Measurements from ENCODE around the gene OPN1SW. TPM values are rescaled to one million over a fixed set of nuclear protein-coding genes. Genes with fewer than 3 reads are reported as not detected.

OPN1SW gene, protein sequence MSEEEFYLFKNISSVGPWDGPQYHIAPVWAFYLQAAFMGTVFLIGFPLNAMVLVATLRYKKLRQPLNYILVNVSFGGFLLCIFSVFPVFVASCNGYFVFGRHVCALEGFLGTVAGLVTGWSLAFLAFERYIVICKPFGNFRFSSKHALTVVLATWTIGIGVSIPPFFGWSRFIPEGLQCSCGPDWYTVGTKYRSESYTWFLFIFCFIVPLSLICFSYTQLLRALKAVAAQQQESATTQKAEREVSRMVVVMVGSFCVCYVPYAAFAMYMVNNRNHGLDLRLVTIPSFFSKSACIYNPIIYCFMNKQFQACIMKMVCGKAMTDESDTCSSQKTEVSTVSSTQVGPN
- not detected in 2 replicates for total RNA-seq (2014; rRNA removed; shearing (Covaris generic))
- polyA plus RNA-seq (2015; cell fraction: cytosol; rRNA removed) = not detected in 2 replicates
- not detected in 2 replicates for polyA plus RNA-seq (2015; cell fraction: nucleus; rRNA removed)

DNA sequence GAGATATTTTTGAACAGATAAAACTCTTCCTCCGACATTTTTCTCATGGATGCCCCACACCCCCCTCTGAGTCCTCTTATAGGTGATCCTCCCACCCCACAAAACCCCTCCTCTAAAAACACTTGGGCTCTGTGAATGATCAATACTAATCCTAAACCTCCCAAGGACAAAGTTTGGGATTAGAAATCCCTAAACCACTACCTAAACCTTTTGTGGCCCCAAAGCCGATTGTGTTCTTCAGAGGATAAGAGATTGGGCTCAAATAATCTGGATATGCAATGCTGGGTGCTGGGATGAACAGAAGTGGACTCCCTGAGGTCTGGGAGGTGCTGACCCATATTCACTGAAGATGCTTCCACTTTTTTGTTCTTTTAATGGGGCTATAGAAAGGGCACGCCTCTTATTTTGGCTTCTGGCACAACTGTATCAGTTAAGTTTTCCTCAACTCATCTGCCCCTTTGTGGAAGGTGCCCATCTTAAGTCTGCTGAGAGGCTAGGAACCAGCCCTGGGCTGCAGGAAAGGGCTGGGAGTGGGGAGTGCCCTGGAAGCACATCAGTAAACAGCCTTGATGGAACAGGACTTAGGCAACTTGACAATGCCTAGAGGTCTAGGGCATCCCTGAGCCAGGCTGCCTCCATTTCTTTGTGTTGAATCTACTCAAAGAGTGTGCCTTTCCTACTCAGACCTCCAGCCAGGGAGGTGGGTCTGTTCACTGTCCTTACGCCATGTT is at the start of gene OPN1SW:
OPN1SW (minus strand) TSS at position 51 of the 731 bp plus-strand sequence; CDS start at position 38, 13 bp downstream.
- no peak for DNase-seq (ENCODE audit: low read depth)

DNA sequence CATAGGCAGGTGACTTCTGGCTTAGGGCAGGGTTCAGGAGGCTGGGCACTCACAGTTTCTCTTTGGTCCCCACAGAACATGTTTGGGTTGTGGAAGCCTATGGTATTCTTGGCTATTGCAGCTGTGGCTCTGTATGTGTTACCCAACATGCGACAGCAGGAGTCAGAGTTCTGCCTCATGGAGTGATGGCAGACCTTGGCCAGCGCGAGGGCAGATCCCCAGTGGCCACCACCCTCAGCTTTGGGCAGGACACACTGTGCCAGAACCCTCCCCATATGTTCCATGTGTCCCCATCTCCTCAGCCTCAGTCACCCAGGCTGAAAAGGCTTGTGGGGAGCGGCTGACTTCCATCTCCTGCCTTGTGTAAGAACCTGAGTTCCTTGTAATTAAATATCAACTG is 46.1 kb upstream of the OPN1SW start:
- DNase-seq (ENCODE audit: low read depth) = no peak

DNA sequence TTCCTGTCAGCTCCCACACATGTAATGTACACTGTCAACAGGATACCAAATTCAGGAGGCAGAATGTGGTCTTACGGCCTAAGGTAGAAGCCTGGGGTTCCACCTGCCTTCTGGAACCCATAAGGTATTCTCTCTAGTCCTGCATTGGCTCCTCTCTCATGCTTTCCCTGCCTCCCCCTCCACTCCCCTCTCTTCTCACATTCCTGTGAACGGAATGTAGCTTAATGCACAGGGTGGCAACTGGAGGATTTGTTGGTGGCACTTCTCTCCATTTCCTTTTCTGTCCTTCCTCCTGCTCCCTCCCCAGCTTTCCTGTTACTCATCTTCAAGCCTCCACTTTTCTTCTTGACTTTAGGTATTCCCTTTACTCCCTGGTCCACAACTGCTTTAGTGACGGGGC is 43.1 kb upstream of the OPN1SW start:
- DNase-seq (ENCODE audit: low read depth) = no peak

DNA sequence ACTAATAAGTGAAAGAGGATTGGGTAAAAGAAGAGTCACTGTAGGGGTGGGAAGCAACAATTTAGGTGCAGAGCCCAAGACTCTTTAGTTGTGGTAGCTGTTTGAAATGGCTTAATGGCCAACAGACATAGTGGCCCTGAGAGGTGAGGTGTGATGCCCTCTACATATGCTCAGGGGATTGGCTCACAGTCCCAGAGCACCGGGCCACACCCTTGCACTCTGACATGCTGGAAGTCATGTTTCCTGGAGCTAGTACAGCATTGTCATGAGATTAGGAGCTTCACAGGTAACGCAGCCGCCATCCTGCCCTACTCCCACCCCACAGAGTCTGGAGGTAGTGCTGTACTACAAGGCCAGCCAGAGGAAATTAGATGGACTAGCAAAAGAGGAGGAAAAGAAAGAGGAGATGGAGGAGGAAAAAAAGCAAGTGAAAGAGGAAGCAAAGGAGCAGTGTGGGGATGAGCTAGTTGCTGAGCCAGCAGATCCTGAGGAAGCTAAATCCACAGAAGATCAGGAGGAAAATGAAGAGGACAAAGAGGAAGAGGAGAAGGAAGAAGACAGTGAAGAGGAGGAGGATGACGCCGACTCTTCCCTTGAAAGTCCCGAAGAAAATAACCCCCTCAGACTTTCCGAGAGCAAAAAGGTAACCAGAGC is 39.8 kb upstream of the OPN1SW start:
- no peak for DNase-seq (ENCODE audit: low read depth)

DNA sequence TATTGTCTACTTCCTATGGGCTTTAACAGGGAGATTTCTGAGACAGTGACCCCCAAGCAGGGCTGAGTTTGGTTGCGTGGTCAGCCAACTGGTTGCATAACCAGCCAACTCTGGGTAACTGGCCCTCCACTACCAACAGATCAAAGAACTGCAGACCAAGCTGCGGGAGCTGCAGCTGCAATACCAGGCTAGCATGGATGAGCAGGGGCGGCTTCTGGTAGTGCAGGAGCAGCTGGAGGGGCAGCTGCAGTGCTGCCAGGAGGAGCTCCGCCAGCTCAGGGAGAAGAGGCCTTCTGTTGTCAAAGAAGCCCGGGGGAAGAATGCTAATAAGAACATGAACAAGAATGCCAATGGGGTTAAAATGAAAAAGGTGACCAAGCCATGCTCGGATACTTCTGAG is 38.9 kb upstream of the OPN1SW start:
- no peak for DNase-seq (ENCODE audit: low read depth)

DNA sequence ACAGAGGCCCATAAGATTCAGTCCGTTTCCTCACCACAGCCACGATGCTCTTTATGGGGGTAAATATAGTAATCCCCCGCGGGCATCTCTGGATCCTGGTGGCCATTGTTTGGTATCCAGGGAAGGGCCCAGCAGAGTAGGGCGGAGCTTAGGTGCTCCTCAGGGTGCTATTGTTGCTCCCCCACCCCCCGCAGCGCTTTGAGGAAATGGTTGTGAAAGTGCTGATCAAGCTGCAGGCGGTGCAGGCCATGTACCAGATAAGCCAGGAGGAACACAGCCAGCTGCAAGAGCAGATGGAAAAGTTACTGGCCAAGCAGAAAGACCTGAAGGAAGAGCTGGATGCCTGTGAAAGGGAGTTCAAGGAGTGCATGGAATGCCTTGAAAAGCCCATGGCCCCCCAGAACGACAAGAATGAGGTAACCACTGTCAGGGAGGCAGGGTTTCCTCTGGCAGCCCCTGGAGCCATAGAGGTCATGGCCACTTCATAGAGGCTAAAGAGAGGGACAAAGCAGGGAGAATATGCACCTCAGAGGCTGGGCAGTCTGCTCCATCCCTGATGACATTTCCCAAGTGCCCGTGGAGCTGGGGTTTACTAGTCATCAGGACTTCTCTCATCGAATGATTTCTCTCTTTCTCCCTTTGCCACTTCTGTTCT is 37.0 kb upstream of the OPN1SW start:
- no peak for DNase-seq (ENCODE audit: low read depth)

DNA sequence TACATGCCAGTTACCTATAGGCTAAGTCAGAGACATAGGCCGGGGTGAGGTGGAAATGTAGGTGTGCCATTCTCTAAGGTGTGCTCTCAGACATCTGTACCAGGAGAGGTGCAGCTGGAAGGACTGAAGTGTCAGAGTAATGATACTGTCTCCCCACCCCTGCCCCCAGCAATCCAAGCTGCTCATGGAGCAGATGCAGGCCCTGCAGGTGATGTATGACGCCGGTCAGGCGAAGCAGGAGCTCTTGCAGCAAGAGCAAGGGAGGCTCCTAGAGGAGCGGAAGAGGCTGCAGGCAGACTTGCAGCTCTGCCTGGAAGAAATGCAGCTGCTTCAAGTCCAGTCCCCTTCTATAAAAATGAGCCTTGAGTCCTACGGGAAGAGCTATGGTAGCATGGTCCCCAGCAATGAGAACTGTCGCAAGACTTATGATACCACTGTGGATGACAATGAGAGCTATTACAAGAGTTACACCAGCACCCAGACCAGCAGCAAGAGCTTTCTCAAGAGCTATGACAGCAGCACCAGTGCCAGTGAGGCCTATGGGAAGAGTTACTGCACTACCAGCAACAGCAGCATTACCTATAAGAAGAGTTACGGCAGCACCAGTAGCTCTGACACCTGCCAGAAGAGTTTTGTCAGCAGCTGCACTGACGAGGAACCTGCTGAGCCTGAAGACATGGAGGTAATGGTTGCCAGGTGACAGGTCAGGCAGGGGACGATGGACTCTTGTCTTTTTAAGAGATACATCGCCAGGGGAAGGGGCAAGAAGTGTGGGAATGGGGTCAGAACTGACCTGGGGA is 36.2 kb upstream of the OPN1SW start:
- DNase-seq (ENCODE audit: low read depth) = no peak

DNA sequence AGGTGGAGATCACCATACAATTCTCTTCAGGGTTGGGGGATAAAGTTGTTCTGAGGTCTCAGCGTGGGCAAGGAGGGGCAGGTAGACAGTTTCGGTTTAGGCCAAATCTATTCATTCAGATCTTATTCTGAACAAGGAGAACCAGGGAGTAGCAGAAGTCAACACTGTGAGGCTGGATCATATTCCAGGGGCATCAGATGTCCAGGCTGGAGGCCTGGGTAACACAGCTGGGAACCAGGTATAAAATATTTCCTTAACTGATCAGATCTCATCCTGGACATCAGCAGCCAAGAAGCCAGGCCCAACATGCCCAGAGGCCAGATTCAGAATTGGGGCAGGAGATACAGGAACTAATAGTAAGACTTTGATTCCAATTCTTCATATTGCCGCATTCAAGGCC is 35.4 kb upstream of the OPN1SW start:
- no peak for DNase-seq (ENCODE audit: low read depth)

DNA sequence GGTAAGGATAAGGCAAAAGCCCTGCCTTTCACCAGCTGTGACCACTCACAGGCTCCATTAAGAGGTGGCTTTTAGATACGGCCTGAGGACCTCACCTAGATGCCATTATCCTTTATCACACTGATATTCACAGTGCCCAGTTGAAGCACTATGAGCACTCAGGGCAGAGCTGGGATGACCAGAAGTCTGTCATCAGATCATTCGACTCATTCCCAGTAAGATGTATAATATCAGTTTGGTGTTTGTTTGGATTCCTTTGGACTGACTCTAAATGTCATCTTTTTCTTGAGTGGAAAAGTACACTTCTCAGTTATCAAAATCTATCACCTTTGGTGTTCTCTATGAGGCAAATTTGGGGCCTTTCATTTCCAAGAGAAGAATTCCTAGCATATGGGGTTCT is 34.9 kb upstream of the OPN1SW start:
- no peak for DNase-seq (ENCODE audit: low read depth)

DNA sequence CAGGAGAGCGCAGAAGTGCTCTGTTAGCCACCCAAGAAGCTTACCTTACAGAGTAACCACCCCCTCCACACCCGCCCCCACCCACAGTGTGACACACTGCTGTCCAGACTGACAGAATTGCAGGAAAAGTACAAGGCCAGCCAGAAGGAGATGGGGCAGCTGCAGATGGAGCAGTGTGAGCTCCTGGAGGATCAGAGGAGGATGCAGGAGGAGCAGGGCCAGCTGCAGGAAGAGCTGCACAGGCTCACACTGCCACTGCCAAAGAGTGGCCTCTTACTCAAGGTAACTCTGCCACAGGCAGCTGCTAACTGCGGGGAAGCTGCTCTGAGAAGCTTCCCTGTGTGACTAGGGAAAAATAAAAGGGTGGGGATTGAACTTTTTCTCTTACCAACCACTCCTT is 33.8 kb upstream of the OPN1SW start:
- no peak for DNase-seq (ENCODE audit: low read depth)

DNA sequence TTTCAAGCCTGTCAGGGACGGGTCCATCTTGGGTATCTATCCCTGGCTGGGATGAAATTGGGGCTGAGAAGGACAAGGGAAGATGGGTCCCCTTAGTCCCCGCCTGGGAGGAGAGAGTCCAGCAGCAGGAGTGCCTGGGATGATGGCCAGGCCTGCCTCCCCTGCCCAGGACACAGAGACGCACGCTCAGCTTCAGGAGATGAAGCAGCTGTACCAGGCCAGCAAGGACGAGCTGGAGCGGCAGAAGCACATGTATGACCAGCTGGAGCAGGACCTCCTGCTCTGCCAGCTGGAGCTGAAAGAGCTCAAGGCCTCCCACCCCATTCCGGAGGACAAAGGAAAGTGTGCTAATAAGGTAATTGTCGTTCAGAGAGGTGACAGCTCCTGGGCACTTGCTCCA is 31.6 kb upstream of the OPN1SW start:
- no peak for DNase-seq (ENCODE audit: low read depth)

DNA sequence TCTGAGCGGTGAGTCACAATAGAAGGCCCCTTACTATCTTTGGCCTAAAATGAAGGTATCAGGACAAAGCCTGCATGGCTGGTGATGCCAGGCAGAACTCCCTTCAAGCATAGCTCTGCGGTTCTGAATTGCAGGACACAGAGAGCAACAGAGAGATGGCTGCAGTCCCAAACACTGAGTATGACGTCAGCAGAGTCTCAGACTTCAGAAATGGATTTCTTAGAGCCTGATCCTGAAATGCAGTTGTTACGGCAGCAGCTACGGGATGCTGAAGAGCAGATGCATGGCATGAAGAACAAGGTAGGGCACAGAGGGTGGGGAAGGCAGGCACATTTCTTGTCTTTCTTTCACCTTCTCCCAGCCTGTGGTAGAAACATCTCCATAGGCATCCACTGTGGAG is 29.6 kb upstream of the OPN1SW start:
- DNase-seq (ENCODE audit: low read depth) = no peak

DNA sequence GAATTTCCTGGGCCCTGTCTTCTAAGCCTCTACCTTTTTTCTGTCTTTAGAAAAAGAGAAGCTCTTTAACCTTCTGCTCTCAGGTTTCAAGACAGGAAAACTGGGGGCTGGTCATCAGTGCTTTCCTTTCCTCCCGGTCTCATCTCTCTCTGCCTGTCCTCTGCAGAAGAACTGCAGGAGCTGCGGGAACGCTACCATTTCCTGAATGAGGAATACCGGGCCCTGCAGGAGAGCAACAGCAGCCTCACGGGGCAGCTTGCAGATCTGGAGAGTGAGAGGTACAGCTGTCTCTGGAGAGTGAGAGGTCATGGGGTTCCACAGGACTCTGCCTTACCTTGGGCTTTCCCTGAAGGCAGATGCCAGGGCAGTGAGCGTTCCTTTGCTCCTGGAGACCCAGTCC is 28.9 kb upstream of the OPN1SW start:
- DNase-seq (ENCODE audit: low read depth) = no peak

DNA sequence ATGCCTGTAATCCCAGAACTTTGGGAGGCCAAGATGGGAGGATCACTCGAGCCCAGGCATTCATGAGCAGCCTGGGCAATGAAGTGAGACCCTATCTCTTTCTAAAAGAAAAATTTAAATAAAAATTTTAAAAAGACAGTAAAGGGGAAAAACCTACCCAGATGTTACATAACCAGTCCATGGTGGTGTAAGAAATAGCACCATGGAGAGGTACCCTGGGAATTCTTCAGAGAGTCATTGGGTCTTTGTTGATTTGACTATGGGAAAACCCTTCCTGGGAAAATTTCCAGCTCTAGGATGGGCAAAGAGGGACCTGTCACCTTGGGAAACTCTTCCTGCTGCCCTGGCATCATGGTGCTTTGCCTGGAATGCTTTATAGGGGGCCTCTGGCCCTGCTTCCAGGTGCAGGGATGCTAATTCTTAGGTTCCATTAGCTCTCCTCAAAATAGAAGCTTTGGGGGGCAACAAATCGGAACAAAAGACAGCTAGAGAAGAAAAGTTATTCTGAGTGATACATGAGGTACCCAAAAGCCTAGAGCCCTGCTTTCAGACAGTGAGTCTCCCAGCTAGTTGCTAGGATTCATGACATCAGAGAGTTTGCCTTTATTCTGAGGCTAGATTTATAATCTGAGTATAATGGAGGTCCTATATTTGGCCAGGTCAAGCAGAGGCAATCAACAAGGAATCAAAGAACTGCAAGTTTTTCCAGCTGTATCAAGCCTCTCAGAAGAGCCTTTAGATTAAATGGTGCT is 26.2 kb upstream of the OPN1SW start:
- DNase-seq (ENCODE audit: low read depth) = no peak

DNA sequence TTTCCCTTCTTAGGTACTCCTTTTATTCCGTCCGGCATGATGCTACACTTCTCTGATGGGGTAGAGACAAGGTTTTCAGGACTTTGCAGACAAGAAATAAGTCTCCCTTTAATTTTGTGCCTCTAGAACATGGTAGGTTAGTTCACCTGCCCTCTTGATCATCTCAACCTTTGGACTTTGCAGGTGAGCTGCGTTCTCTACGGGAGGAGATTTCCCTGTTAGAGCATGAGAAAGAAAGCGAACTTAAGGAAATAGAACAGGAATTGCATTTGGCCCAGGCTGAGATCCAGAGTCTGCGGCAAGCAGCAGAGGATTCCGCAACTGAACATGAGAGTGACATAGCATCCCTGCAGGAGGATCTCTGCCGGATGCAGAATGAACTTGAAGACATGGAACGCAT is 25.4 kb upstream of the OPN1SW start:
- DNase-seq (ENCODE audit: low read depth) = no peak

DNA sequence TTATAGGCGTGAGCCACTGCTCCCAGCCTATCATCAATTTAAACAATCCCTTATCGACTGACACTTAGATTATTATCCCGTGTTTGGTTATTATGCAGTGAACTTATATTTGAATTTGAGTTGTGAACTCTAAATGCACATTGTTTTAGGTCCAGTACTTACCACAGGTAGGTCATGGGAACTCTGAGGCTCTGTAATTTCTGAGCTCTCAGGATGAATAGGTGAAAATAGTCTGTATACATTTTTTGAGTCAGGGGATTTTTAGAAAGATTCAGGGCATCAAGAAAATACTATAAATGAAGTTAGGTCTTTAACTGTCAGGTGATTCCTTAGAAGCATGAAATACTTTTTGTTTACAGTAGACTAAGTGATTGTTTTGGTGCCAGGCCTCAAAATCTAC is 25.0 kb upstream of the OPN1SW start:
- DNase-seq (ENCODE audit: low read depth) = no peak

DNA sequence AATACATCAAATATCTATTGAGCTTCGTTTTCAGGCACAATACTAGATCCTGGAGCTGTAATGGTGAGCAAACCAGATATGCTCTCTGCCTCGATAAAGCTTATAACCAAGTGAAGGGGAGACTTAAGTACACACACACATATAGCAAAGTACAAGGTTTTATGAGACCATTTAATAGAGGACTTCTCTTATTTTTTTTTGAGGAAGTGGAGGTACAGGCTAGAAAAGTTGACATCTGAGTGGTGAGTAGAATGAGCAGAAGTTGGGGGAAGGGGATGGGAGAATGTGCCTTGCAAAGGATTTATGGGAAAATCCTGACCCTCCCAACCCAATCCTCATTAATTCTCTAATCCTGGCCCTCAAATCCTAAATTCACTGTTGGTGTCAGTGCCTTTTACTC is 23.9 kb upstream of the OPN1SW start:
- no peak for DNase-seq (ENCODE audit: low read depth)

DNA sequence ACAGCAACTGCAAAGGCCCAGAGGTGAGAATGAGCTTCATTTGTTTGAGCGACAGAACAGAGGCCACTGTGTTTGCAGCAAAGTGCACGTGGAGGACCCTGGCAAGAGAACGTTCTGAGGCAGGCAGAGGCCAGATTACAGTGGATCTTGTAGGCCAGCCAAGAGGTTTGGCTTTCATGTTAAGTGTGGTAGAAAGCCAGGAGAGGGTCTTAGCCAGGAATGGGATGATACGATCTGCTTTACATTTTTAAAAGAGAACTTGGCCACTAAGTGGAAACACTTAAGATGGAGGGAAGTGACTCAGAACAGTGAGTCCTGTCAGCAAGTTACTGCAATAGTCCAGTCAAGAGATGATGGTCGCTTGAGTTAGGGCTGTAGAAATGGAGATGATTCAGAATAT is 20.7 kb upstream of the OPN1SW start:
- DNase-seq (ENCODE audit: low read depth) = peak; percentile 39

DNA sequence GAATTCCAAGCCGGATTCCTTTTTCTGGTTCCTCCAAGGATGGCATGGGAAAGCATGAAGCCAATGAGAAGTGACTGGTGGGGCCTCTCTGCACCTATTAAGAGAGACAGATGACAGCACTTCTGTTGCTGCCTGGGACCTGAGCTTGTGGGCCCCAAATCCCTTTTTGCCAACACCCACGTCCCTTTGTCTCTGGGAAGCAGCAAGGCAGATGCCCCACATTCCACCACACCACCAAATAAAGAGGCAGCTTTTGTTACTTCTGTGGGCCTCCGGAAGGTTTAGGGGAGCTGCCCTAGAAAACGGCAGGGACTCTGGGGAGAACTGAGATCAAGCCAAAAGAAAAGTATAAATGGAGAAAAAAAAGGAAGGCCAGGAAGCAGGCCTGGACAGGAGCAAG is 19.5 kb upstream of the OPN1SW start:
- no peak for DNase-seq (ENCODE audit: low read depth)

DNA sequence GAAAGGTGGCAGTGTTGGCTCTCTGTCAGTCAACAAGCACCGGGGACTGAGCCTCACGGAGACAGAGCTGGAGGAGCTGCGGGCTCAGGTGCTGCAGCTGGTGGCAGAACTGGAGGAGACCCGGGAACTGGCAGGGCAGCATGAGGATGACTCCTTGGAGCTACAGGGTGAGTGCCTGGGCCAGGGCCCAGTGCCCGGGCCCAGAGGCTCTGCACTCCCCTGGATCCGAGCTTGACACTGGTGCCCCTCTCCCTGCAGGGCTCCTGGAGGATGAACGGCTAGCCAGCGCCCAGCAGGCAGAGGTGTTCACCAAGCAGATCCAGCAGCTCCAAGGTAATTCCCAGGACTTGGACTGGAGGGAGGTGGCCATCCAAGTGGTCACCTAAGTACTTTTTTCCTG is 18.8 kb upstream of the OPN1SW start:
- no peak for DNase-seq (ENCODE audit: low read depth)
